Thoracic aorta (tissue), 2 donors: Measurements from ENCODE around the gene ARMC9. TPM values are rescaled to one million over a fixed set of nuclear protein-coding genes. Genes with fewer than 3 reads are reported as not detected.
"Not testable (repeated sequence)": the region's sequence is repeated elsewhere in the genome, so short reads cannot be mapped to it uniquely, and the experiment has no call there.

Experiments
- ATAC-seq: fragments of 150-250 bp; one replicate; pipeline ENCODE4 v1.8.0; 2017; ENCODE audit warnings: low read depth; ENCODE audit not compliant: insufficient number of reproducible peaks, low FRiP score
- DNase-seq: peaks from one replicate; pipeline ENCODE4 v3.0.0-alpha.2; 2020; ENCODE audit warnings: low spot score
- H3K27ac ChIP-seq, 2 donors: fragments of 200-600 bp; sonication (generic); 1 replicate in 1 of 2; 2 replicates in 1 of 2; pipeline ENCODE4 v1.5.1; 2016; ENCODE audit warnings: mild to moderate bottlenecking in 2 of 2, moderate library complexity in 2 of 2
- H3K27me3 ChIP-seq: fragments of 200-600 bp; sonication (generic); replicated peaks from 2 replicates; pipeline ENCODE4 v1.6.0; 2016; ENCODE audit warnings: mild to moderate bottlenecking; ENCODE audit not compliant: insufficient read depth
- H3K36me3 ChIP-seq: fragments of 200-600 bp; sonication (generic); one replicate; pipeline ENCODE4 v1.5.1; 2016
- H3K4me1 ChIP-seq, 2 donors: fragments of 200-600 bp; sonication (generic); 1 replicate in 1 of 2; 2 replicates in 1 of 2; pipeline versions ENCODE4 v1.5.1 to v1.6.0; 2016; ENCODE audit warnings: low read depth in 2 of 2, mild to moderate bottlenecking in 1 of 2; ENCODE audit not compliant: control insufficient read depth in 1 of 2
- H3K4me3 ChIP-seq: fragments of 200-600 bp; sonication (generic); 2 replicates; pipeline ENCODE4 v1.5.1; 2016; ENCODE audit warnings: mild to moderate bottlenecking
- H3K9me3 ChIP-seq: fragments of 200-600 bp; sonication (generic); 2 replicates; pipeline ENCODE4 v1.5.1; 2016
- CTCF ChIP-seq: fragments of 200-600 bp; sonication (generic); IDR thresholded peaks from one replicate; pipeline ENCODE4 v1.5.1; 2019; ENCODE audit warnings: antibody characterized with exemption
- total RNA-seq, 2 donors: library from RNA; depleted of rRNA; stranded (reverse); fragments of >200 nt; gene quantifications; one replicate each; pipeline versions ENCODE4 v1.1.0 to v1.2.3, GENCODE V29; 2016

ARMC9 gene
- total RNA-seq, 2 donors from 2014 or later, result 68.5 to 103 TPM

- H3K9me3 ChIP-seq, result no peaks in the 10 kb centered on the region
- no peak overlapping the region for H3K27ac ChIP-seq
- TF ChIP-seq CTCF, result no peak
- no peak for ATAC-seq
- H3K4me1 ChIP-seq, result no peaks in the 10 kb centered on the region
- DNase-seq, result no peak
- no peak overlapping the region for H3K4me3 ChIP-seq
- H3K36me3 ChIP-seq, result no peaks in the 10 kb centered on the region
- no peaks in the 10 kb centered on the region for H3K27me3 ChIP-seq
Observed at GRCh38 chr2:231347081-231347480, 148.7 kb downstream of the ARMC9 start.

- no peak overlapping the region for H3K27ac ChIP-seq
- no peaks in the 10 kb centered on the region for H3K4me1 ChIP-seq
- no peaks in the 10 kb centered on the region for H3K27me3 ChIP-seq
- no peaks in the 10 kb centered on the region for H3K9me3 ChIP-seq
- H3K36me3 ChIP-seq, result no peaks in the 10 kb centered on the region
- TF ChIP-seq CTCF, result no peak
- DNase-seq (no peak), ATAC-seq (no peak)
- H3K4me3 ChIP-seq, result no peak overlapping the region
Observed at GRCh38 chr2:231347638-231348037, 149.2 kb downstream of the ARMC9 start.

- Histone ChIP-seq H3K36me3 (no peaks in the 10 kb centered on the region), H3K4me3 (no peak overlapping the region), H3K27ac (no peak overlapping the region), H3K9me3 (no peaks in the 10 kb centered on the region), H3K27me3 (no peaks in the 10 kb centered on the region), H3K4me1 (no peaks in the 10 kb centered on the region)
- ATAC-seq (no peak), DNase-seq (no peak)
- TF ChIP-seq CTCF, result no peak
Observed at GRCh38 chr2:231348173-231348572, 149.7 kb downstream of the ARMC9 start.

DNA sequence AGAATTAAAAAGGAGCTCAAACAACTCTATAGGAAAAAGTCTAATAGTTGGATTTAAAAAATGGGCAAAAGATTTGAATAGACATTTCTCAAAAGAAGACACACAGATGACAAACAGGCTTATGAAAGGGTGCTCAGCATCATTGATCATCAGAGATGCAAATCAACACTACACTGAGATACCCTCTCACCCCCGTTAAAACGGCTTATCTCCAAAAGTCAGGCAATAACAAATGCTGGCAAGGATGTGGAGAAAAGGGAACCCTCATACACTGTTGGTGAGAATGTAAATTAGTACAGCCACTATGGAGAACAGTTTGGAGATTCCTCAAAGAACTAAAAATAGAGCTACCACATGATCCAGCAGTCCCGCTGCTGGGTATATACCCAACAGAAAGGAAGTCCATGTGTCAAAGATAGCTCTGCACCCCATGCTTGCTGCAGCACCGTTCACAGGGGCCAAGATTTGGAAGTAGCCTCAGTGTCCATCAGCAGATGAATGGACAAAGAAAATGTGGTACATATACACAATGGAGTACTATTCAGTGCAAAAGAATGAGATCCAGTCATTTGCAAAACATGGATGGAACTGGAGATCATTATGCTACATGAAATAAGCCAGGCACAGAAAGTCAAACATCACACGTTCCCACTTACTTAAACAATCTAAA, 150.4 kb downstream of the ARMC9 start:
- Histone ChIP-seq H3K9me3 (no peaks in the 10 kb centered on the region), H3K27ac (no peak overlapping the region), H3K4me3 (no peak overlapping the region), H3K4me1 (no peaks in the 10 kb centered on the region), H3K27me3 (no peaks in the 10 kb centered on the region), H3K36me3 (no peaks in the 10 kb centered on the region)
- ATAC-seq, result no peak
- no peak for DNase-seq
- TF ChIP-seq CTCF, result no peak

GRCh38 chr2:231349374-231349735, 150.9 kb downstream of the ARMC9 start:
- H3K27me3 ChIP-seq, H3K27ac ChIP-seq, H3K4me1 ChIP-seq, ATAC-seq, H3K36me3 ChIP-seq, H3K9me3 ChIP-seq, DNase-seq, H3K4me3 ChIP-seq: not testable (repeated sequence)

DNA sequence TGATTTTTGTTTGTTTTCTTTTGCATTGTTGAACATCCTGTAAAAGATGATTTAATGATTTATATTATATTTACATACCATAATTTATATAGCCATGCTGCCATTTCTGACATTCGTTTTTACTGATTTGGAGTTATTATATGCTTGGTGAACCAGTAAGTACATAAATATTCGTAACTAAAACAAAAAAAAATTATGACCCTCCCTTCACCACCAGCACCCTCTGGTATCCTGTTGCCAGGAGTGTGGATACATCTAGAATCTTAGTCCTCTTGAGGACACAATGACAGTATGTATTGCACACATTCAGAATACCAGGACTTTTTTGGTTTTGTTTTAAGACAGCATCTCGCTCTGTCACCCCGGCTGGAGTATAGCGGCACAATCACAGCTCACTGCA, 153.2 kb downstream of the ARMC9 start:
- H3K27ac ChIP-seq, result no peak overlapping the region
- ATAC-seq, result no peak

More for the DNA sequence above, 153.2 kb downstream of the ARMC9 start:
- no peak overlapping the region for H3K4me3 ChIP-seq
- no peak for TF ChIP-seq CTCF
- no peaks in the 10 kb centered on the region for H3K36me3 ChIP-seq
- H3K9me3 ChIP-seq, result no peaks in the 10 kb centered on the region
- peaks cover 3 to 15% of the 10 kb centered on the region in 2 donors for H3K4me1 ChIP-seq
- H3K27me3 ChIP-seq, result no peaks in the 10 kb centered on the region
- DNase-seq, result no peak
